HG03066 (cell line): Measurements from ENCODE around the gene STPG4.

Experiments
- ATAC-seq: cut with Tn5 transposase; IDR thresholded peaks from one replicate; pipeline ENCODE4 v1.9.1; 2021; ENCODE audit warnings: low read depth; ENCODE audit not compliant: unreplicated experiment

STPG4 gene

GRCh38 chr2:47093626-47094025 is 61.5 kb downstream of the STPG4 start:
- ATAC-seq: no peak

DNA sequence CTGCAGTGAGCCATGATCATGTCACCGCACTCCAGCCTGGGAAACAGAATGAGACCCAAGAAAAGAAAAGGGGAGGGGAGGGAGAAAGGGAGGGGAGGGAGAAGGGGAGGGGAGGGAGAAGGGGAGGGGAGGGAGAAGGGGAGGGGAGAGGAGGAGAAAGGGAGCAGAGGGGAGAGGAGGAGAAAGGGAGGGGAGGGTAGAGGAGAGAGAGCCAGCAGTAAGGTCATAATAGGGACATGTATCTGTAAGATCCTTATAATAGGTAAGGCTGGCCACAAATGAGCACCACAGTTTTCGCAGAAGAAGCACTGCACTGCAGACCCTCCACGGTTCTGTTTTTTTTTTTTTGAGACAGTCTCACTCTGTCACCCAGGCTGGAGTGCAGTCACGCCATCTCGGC is 62.6 kb downstream of the STPG4 start:
- ATAC-seq: no peak

GRCh38 chr2:47091118-47091517 is 64.0 kb downstream of the STPG4 start:
- ATAC-seq: no peak

DNA sequence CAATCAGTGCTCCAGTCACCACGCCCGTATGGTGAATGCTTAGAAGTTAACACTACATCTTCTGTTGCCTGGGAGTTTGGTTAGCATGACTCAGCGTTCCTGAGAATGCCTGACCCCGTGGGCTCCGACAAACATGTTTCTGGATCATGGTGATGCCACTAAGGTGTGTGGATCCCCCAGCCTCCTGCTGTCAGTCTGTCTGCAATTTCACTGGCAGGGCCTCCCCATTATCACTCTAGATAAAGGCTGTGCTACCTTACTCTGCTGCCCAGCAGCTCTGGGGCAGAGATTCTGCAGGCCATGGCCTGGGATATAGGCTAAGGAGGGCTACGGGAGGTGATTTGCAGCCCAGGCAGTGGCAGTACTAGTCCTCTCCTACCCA is 66.0 kb downstream of the STPG4 start:
- no peak for ATAC-seq

DNA sequence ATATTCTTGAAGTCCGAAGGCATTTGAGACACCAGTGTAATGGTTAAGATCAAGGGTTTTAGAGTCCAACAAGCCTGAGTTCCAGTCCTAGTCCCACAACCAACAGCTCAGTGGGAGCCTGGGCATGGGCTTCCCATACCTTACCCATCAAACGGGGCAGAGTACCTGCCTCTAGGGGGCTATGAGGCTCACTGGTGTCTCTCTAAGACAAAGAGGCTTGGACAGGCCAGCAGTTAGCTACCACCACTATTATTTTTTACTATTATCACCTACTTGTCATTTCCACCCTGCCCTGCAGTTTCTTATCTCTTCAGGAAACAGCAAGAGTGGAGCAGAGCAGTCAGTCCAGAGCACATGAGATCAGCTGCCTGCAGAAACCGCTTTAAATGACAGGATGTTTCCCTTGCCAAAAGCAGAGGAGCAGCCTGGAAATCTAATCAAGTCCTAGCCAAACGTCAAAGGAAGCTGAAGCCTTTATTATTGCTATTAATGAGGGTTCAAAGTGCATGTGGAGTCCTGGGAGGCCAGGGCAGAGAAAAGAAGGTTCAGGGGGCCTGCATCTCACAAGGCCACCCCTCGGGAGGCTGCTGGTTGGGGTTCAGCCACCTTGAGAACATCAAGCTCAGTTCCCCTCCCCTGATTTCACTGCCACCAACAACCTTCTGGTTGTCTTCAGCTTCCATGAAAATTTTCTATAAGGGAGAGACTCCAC is 66.6 kb downstream of the STPG4 start:
- no peak for ATAC-seq

DNA sequence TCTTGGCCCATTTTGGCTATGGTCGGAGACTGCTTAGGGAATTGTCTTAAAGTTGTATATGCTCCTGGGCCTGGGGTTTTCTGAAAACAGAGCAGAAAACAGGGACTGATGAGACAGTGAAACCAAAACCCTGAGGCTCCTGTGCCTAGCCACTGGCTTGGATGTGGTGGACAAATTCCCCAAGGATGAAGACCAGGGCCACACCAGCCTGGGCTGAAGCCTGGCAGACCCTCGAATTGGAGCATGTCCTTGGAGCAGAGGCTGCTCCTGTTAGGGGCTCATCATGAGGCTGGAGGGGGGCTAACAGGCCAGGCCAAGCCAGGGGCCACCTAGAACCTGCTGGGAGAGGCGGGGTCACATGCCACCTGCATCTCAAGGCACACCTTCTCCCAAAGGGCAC is 68.1 kb downstream of the STPG4 start:
- ATAC-seq: no peak

GRCh38 chr2:47086571-47086970 is 68.5 kb downstream of the STPG4 start:
- ATAC-seq: no peak

GRCh38 chr2:47086054-47086471 is 69.0 kb downstream of the STPG4 start:
- no peak for ATAC-seq

- no peak for ATAC-seq
Observed at GRCh38 chr2:47083886-47084687, 71.0 kb downstream of the STPG4 start.

DNA sequence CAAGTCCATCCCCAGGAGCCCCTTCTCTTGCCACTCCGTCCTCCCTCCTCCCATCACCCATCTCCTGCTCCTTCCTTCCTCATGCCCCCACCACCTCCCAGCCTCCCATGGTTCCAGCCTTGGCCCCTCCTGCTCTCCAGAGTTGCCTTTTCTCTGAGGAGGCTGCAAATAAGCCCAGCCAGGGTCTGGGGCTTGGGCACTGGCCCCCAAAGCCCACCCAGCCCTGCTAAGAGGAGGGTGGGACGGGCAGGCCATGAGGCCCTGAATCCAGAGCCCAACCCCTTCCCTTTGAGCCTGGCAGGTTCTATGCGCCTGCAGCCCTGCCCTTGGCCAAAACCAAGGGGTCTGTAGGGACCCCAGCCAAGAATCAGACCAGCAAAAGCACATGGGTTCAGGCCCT is 71.6 kb downstream of the STPG4 start:
- ATAC-seq: no peak

DNA sequence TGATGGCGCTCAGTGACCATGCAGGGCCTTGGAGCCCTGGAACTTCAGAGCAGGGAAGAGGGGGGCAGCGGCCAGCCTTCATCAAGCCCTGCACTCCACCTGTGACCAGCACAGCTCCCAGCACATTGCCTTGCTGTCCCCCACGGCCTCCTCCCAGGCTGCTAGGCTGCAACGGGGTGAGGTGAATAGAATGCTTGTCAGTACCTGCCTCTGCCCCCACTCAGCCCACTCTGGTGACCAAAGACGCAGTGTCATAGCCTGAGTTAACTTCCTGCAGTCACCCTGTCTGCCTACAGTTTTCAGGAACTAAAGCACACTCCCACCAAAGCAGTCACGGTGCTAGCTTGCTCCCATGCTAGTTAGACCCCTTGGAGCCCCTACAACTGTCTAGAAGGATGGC is 72.1 kb downstream of the STPG4 start:
- ATAC-seq: no peak

- ATAC-seq: no peak
Observed at GRCh38 chr2:47080888-47081301, 74.2 kb downstream of the STPG4 start.

DNA sequence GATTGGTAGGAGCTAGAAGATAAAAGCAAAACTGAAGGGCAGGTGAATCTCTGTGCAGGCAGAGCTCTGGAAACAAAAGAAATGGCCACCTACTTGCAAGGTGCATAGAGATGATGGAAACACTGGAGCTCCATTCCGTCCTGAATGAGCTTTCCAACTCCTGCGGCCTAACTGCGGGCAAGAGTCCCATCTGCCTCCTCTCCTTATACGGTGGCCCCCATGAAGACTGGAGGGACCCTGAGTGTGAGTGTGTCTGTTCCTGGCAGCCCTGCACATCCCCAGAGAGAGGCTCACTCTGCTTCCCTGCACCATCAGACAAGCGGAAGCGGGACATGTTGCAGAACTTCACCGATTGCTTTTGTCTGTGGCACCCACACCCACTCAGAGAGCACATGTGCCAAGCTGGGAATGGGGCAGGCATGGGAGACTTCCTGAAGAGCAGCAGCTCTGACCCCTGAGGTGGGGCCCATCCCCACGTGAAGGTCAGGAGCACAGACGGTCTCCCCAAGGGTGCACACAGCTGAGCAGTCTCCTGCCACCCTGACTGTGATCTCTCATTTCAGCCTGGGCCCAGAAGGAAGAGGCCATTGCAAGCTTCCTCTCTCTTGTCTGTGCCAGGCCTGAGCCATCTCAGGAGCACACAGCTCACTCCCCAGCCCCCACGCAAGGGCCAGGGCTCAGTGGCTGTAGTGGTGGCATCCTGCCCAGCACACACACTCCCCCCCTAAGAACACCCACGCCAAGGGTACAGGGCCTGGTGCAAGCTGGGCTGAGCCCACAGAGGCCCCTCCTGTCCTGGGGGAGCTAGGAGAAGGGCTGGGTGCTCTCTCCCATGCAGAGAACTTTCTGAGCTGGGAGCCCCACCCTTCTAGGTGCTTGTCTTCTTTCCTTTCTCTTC is 75.3 kb downstream of the STPG4 start:
- no peak for ATAC-seq

DNA sequence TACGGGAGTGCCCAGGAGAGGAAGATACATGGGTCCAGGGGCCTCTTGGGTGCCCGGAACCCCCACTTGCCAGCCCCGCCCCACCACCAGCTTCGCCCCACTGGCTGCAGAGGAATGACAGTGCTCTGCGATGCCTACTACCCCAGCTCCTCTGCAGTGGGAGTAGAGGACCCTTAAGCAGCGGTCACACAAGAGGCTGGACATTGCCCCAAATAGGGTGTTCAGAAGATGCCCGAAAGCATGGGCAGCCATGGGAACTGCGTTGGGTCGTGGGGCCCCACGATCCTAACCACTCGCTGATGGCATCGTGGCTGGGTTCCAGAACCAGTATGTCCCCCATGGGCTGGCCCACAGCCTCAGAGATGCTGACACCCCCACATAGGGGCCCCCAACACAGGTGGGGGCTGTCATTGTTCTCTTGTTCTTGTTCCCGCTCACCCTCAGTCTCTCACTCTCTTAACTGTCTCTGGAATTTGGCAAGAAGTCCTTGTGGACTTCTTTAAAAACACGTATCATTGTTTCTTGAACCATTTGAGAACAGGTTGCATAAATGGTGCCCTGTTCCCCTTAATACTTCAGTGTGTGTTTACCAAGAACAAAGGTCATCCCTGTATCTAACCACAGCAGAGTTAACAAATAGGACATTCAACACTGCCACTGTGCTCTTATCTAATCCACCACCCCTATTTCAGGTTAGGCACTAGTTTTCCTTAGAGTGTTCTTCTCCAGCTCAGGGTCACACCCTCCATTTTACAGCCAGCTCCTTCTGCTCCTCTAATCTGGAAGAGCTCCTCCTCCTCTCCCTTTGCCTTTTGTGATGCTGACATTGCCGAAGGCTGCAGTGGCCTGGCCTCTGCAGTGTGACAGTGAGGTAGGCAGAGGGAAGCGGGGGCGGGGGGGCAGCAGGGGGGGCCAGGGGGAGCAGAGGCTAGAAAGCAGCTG is 76.3 kb downstream of the STPG4 start:
- no peak for ATAC-seq

DNA sequence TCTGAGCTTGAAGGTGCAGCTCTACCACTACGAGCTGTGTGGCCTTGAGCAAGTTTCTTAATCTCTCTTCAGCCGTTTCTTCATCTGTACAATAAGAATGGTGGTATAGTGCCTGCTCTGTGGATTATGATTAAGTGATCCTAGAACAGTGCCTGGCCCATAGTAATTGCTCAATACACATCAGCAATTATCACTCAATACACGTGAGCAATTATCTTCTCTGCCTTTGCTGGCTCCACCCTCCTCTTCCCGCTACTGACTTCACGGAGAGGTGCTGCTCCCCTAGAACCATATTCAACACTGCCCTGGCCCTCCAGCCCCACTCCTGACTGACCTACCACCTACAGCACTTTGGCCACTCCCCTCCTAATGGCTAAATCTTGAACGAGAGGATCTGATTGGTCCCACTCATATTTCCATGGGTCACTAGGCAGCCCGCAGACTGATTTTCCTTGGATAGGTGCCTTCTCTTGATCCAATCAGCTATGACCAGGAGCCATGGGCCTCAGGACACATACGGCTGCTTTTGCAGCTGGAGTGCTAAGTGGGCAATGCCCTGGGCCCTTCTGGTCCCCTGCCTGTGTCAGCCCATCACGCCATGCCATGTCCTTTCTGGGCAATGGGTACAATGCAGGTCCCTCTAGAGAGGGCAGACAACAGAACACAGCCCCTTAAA is 77.5 kb downstream of the STPG4 start:
- no peak for ATAC-seq

GRCh38 chr2:47076586-47077441 is 78.3 kb downstream of the STPG4 start:
- ATAC-seq: no peak

DNA sequence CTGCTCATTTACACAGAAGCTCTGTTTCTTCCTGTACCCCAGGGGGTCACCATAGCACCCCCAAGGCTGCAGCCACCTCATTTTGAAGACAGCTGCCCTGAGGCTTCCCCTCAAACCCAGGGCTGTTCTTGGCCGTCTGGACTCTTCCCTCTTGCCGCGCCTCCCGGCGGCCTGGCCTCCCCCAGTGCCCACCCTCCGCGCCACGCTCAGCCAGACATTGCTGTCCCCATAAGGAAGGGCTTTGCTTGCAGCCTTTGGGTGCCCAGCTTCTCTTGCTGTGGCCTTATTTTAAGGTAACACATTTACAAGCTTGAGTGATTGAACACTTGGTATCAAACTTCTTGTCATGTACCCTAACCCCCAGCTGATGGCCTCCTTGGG is 79.0 kb downstream of the STPG4 start:
- no peak for ATAC-seq

DNA sequence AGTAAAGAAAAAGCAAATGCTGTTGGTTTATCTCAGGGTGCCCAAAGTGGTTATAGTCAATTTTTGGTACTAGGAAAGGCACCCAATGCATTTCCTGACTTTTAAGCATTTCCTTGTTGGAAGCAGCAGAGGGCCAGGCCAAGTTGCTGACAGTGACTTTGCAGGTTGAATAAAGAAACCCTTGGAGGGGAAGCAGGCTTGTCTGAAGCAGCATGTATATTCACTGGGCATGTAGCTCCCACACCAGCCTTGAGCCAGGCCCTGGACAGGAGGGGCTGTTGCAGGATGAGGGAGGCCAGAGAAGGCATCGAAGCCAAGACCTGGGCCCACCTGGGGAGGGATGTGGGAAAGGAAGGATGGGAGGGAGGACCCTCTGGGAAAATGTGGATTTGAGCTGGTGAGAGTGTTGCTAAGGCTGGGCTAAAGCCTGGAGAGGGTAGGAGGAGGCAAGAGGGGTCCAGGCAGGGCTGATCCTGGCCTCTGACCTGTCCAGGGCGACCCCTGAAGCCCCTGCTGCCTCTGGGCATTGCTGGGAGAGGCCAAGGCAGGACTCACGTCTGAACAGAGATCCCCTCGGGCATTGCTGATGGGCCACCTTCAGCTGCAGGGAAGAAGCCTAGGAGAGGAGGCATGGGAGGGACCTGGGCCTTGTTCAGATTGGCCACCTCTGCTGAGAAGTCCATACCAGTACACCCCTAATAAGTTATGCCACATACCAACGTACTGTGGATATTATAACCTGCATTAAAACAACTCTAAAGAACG is 79.6 kb downstream of the STPG4 start:
- ATAC-seq: no peak
